ENCODE measurements around the gene AQP7. TPM values are rescaled to one million over a fixed set of nuclear protein-coding genes. Genes with fewer than 3 reads are reported as not detected.
A peak's percentile ranks its signal among the peaks of the same experiment; 100 is the strongest.
"Not testable (repeated sequence)": the region's sequence is repeated elsewhere in the genome, so short reads cannot be mapped to it uniquely, and the experiment has no call there.

The AQP7 gene
- 10 to 100 TPM in 2 of 3 donors, 1 to 10 TPM in 1; 9.2 to 25.2 (median 17.2) TPM for total RNA-seq
- long read RNA-seq, donor 1, partial matches to known transcripts = 4 of 13 reads
- long read RNA-seq, donor 1, other reads (novel, unspliced or antisense) = 6 of 13 reads
- long read RNA-seq, donor 2, transcript AQP7-205 (6 exons, 2,879 nt) = major isoform, 5 of 10 reads
- long read RNA-seq, donor 2, partial matches to known transcripts = 0 of 10 reads
- long read RNA-seq, donor 2, other reads (novel, unspliced or antisense) = 4 of 10 reads

- intact Hi-C loops (cut with DNase I, micrococcal nuclease); H3K4me3 ChIP-seq; H3K36me3 ChIP-seq (ENCODE audit: low read depth); H3K9me3 ChIP-seq; H3K4me1 ChIP-seq (ENCODE audit: low read depth); DNase-seq; ATAC-seq: not testable (repeated sequence)
These were observed at the start of gene AQP7 for GRCh38 chr9:33402371-33402770. Gene AQP7, minus strand, starts transcription at chr9:33402568. Its CDS starts 1,306 bp downstream, at chr9:33401262.

GRCh38 chr9:33450621-33451146, 48.3 kb upstream of the AQP7 start:
- TF ChIP-seq, protein P1, sequence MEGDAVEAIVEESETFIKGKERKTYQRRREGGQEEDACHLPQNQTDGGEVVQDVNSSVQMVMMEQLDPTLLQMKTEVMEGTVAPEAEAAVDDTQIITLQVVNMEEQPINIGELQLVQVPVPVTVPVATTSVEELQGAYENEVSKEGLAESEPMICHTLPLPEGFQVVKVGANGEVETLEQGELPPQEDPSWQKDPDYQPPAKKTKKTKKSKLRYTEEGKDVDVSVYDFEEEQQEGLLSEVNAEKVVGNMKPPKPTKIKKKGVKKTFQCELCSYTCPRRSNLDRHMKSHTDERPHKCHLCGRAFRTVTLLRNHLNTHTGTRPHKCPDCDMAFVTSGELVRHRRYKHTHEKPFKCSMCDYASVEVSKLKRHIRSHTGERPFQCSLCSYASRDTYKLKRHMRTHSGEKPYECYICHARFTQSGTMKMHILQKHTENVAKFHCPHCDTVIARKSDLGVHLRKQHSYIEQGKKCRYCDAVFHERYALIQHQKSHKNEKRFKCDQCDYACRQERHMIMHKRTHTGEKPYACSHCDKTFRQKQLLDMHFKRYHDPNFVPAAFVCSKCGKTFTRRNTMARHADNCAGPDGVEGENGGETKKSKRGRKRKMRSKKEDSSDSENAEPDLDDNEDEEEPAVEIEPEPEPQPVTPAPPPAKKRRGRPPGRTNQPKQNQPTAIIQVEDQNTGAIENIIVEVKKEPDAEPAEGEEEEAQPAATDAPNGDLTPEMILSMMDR (IDR thresholded peaks at IDR 0.05) = no peak
- Histone ChIP-seq H3K4me3 (no peak overlapping the region), H3K9me3 (no peaks in the 10 kb centered on the region), H3K4me1 (ENCODE audit: low read depth) (peaks cover 21% of the 10 kb centered on the region), H3K36me3 (ENCODE audit: low read depth) (no peaks in the 10 kb centered on the region)
- no peak for ATAC-seq
- intact Hi-C loops (cut with DNase I, micrococcal nuclease) = no loop called here
- no peak for DNase-seq

GRCh38 chr9:33449715-33450114, 47.3 kb upstream of the AQP7 start:
- ATAC-seq = no peak
- Histone ChIP-seq H3K9me3 (no peaks in the 10 kb centered on the region), H3K36me3 (ENCODE audit: low read depth) (no peaks in the 10 kb centered on the region), H3K4me3 (no peak overlapping the region), H3K4me1 (ENCODE audit: low read depth) (peaks cover 21% of the 10 kb centered on the region)
- TF ChIP-seq, protein P1 (IDR thresholded peaks at IDR 0.05) = no peak
- DNase-seq = no peak
- intact Hi-C loops (cut with DNase I, micrococcal nuclease) = no loop called here

DNA sequence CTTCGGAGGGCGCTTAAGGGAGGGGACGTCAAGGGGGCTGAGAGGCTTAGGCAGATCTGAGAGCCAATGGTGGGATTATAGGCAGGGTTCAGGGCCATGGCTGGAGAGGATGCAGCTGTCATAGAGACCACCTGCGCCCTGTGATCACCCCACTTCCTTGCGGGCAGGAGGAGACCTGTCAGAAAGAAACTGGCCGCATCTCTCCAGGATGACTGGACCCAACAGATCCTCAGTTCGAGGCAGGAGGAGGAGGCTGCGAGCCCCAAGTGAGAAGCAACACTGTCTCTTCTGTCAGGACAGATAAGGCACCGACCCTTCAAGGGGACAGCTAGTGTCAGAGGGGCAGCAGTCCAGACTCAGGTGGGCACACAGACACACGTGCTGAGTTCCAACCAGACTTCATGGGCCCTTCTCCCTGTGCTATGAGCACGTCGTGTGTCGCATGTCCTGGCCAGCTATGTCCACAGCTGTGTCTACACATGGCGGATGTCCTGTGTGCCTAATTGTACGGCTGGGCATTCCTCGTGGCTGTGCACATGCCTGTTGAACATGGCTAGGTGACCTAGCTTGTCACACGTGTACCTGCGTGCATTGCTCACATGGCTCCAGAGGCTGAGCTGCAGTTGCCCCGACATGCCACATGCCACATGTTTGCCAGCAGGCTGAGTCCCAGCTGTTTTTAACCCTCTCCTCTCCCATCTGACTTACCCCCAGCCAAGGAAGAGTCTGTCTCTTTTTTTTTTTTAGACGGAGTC, 45.6 kb upstream of the AQP7 start:
- Histone ChIP-seq H3K4me3 (no peak overlapping the region), H3K9me3 (no peaks in the 10 kb centered on the region), H3K4me1 (ENCODE audit: low read depth) (peaks cover 17% of the 10 kb centered on the region), H3K36me3 (ENCODE audit: low read depth) (no peaks in the 10 kb centered on the region)
- ATAC-seq (peak; percentile 2), DNase-seq (no peak)
- TF ChIP-seq, protein P1 (IDR thresholded peaks at IDR 0.05) = no peak
- intact Hi-C loops (cut with DNase I, micrococcal nuclease) = no loop called here

GRCh38 chr9:33446946-33447798, 44.8 kb upstream of the AQP7 start, which contains the start of gene AQP3:
Gene AQP3, minus strand, starts transcription at chr9:33447593. Its CDS starts 63 bp downstream, at chr9:33447530.
- ATAC-seq = peak; percentile 88
- no peaks in the 10 kb centered on the region for H3K9me3 ChIP-seq
- intact Hi-C loops (cut with DNase I, micrococcal nuclease) = no loop called here
- H3K4me3 ChIP-seq = peak within 1 kb of the TSS; percentile 22
- no peaks in the 10 kb centered on the region for H3K36me3 ChIP-seq (ENCODE audit: low read depth)
- H3K4me1 ChIP-seq (ENCODE audit: low read depth) = peaks cover 13% of the 10 kb centered on the region
- peak; percentile 75 to 86 (median 85) for DNase-seq
- TF ChIP-seq, protein P1 (IDR thresholded peaks at IDR 0.05) = peak; percentile 15

Data from mucosa of descending colon (tissue), 3 donors.